SK-N-SH treated with all-trans-retinoic acid at 6 μM for 48 hours (cell line): ENCODE data around the gene EPB41L2.

Experiments used
- ATAC-seq: fragments of 200-7000 bp; cut with Tn5 transposase; 3 replicates; pipeline ENCODE4 v1.9.1; 2020; ENCODE audit warnings: mild to moderate bottlenecking, moderate library complexity
- ARNTL ChIP-seq: fragments of 450-650 bp; formaldehyde crosslinking; IDR thresholded peaks from 2 replicates; pipeline ENCODE4 v1.5.0; 2020; ENCODE audit warnings: low read depth, mild to moderate bottlenecking, moderate library complexity, borderline replicate concordance
- BACH2 ChIP-seq: fragments of 250-450 bp; sonication (Bioruptor Pico); IDR thresholded peaks from 2 replicates; pipeline ENCODE4 v1.9.0; 2021; ENCODE audit warnings: mild to moderate bottlenecking, borderline replicate concordance
- CREB5 ChIP-seq: fragments of 250-450 bp; sonication (Bioruptor Pico); IDR thresholded peaks from 2 replicates; pipeline ENCODE4 v1.5.1; 2020; ENCODE audit warnings: low read depth, mild to moderate bottlenecking, moderate library complexity
- CSDC2 ChIP-seq: fragments of 250-450 bp; sonication (Bioruptor Pico); IDR thresholded peaks from 2 replicates; pipeline ENCODE4 v1.5.0; 2020; ENCODE audit warnings: mild to moderate bottlenecking, moderate library complexity
- CSRNP3 ChIP-seq: fragments of 250-450 bp; sonication (Bioruptor Pico); IDR thresholded peaks from 2 replicates; pipeline ENCODE4 v1.5.1; 2021; ENCODE audit warnings: mild to moderate bottlenecking, moderate library complexity
- ESRRG ChIP-seq: fragments of 250-450 bp; sonication (Bioruptor Pico); IDR thresholded peaks from 2 replicates; pipeline ENCODE4 v1.6.1; 2021; ENCODE audit warnings: mild to moderate bottlenecking
- GLIS3 ChIP-seq: fragments of 250-450 bp; sonication (Bioruptor Pico); IDR thresholded peaks from 2 replicates; pipeline ENCODE4 v1.5.0; 2020; ENCODE audit warnings: mild to moderate bottlenecking, moderate library complexity
- ISL1 ChIP-seq: fragments of 250-450 bp; sonication (Bioruptor Pico); IDR thresholded peaks from 2 replicates; pipeline ENCODE4 v2.1.2; 2022; ENCODE audit warnings: mild to moderate bottlenecking, moderate library complexity
- OSR1 ChIP-seq: fragments of 250-450 bp; sonication (Bioruptor Pico); IDR thresholded peaks from 2 replicates; pipeline ENCODE4 v1.8.0; 2022; ENCODE audit warnings: moderate library complexity, mild to moderate bottlenecking, inconsistent platforms
- PATZ1 ChIP-seq: fragments of 250-450 bp; sonication (Bioruptor Pico); IDR thresholded peaks from 2 replicates; pipeline ENCODE4 v1.8.0; 2020; ENCODE audit warnings: mild to moderate bottlenecking, moderate library complexity, borderline replicate concordance
- POU6F1 ChIP-seq: fragments of 250-450 bp; sonication (Bioruptor Pico); IDR thresholded peaks from 2 replicates; pipeline ENCODE4 v1.8.0; 2021; ENCODE audit warnings: low read depth, mild to moderate bottlenecking, moderate library complexity, borderline replicate concordance
- RARB ChIP-seq: fragments of 250-450 bp; sonication (Bioruptor Pico); IDR thresholded peaks from 2 replicates; pipeline ENCODE4 v1.8.0; 2021; ENCODE audit warnings: mild to moderate bottlenecking, moderate library complexity
- SNAI2 ChIP-seq: fragments of 250-450 bp; sonication (Bioruptor Pico); IDR thresholded peaks from 2 replicates; pipeline ENCODE4 v1.5.0; 2020; ENCODE audit warnings: mild to moderate bottlenecking, moderate library complexity
- TCF4 ChIP-seq: fragments of 250-450 bp; sonication (Bioruptor Pico); IDR thresholded peaks from 2 replicates; pipeline ENCODE4 v1.8.0; 2021; ENCODE audit warnings: mild to moderate bottlenecking, moderate library complexity, borderline replicate concordance
- TSHZ2 ChIP-seq: fragments of 250-450 bp; sonication (Bioruptor Pico); IDR thresholded peaks from 2 replicates; pipeline ENCODE4 v1.5.0; 2020; ENCODE audit warnings: mild to moderate bottlenecking, moderate library complexity
- ZC3H10 ChIP-seq: fragments of 250-450 bp; sonication (Bioruptor Pico); IDR thresholded peaks from 2 replicates; pipeline ENCODE4 v1.5.1; 2021; ENCODE audit warnings: mild to moderate bottlenecking, moderate library complexity
- ZFP3 ChIP-seq: fragments of 250-450 bp; sonication (Bioruptor Pico); IDR thresholded peaks from 2 replicates; pipeline ENCODE4 v1.5.0; 2020; ENCODE audit warnings: mild to moderate bottlenecking, moderate library complexity
- ZFP30 ChIP-seq: fragments of 450-650 bp; formaldehyde crosslinking; IDR thresholded peaks from 2 replicates; pipeline ENCODE4 v1.5.0; 2022; ENCODE audit warnings: mild to moderate bottlenecking, moderate library complexity
- ZNF565 ChIP-seq: fragments of 450-650 bp; formaldehyde crosslinking; conservative IDR thresholded peaks from 2 replicates; pipeline ENCODE4 v1.5.0; 2020; ENCODE audit warnings: low read depth, mild to moderate bottlenecking, moderate library complexity
- ZNF70 ChIP-seq: fragments of 450-650 bp; formaldehyde crosslinking; IDR thresholded peaks from 2 replicates; pipeline ENCODE4 v1.5.0; 2020; ENCODE audit warnings: mild to moderate bottlenecking, moderate library complexity
- ZNF8 ChIP-seq: fragments of 450-650 bp; formaldehyde crosslinking; IDR thresholded peaks from 2 replicates; pipeline ENCODE4 v1.5.0; 2020; ENCODE audit warnings: mild to moderate bottlenecking, moderate library complexity

Gene EPB41L2

GRCh38 chr6:130946076-130946475 is 117.0 kb downstream of the EPB41L2 start:
- no peak for ATAC-seq
- no peak for TF ChIP-seq SNAI2
- no peak for TF ChIP-seq ZFP3 (CRISPR knock-in tag)
- TF ChIP-seq ARNTL (CRISPR knock-in tag), result no peak
- no peak for TF ChIP-seq ZFP30 (CRISPR knock-in tag)
- TF ChIP-seq PATZ1 (CRISPR knock-in tag), result no peak
- TF ChIP-seq TSHZ2, result no peak
- no peak for TF ChIP-seq CSRNP3 (CRISPR knock-in tag)
- TF ChIP-seq ZNF8 (CRISPR knock-in tag), result no peak
- no peak for TF ChIP-seq ESRRG (CRISPR knock-in tag)
- no peak for TF ChIP-seq ISL1 (CRISPR knock-in tag)
- TF ChIP-seq OSR1 (CRISPR knock-in tag), result no peak
- no peak for TF ChIP-seq GLIS3 (CRISPR knock-in tag)
- no peak for TF ChIP-seq CREB5
- TF ChIP-seq ZC3H10 (CRISPR knock-in tag), result no peak
- no peak for TF ChIP-seq TCF4 (CRISPR knock-in tag)
- TF ChIP-seq RARB (CRISPR knock-in tag), result no peak
- no peak for TF ChIP-seq BACH2 (CRISPR knock-in tag)
- no peak for TF ChIP-seq ZNF70 (CRISPR knock-in tag)
- no peak for TF ChIP-seq POU6F1
- TF ChIP-seq CSDC2 (CRISPR knock-in tag), result no peak

GRCh38 chr6:130945401-130945919 is 117.6 kb downstream of the EPB41L2 start:
- no peak for ATAC-seq
- no peak for TF ChIP-seq CSRNP3 (CRISPR knock-in tag)
- no peak for TF ChIP-seq POU6F1
- TF ChIP-seq ZNF8 (CRISPR knock-in tag), result no peak
- no peak for TF ChIP-seq ZNF565
- TF ChIP-seq ARNTL (CRISPR knock-in tag), result no peak
- TF ChIP-seq ESRRG (CRISPR knock-in tag), result no peak
- TF ChIP-seq ZFP30 (CRISPR knock-in tag), result no peak
- no peak for TF ChIP-seq CREB5
- no peak for TF ChIP-seq TCF4 (CRISPR knock-in tag)
- no peak for TF ChIP-seq ZNF70 (CRISPR knock-in tag)
- no peak for TF ChIP-seq PATZ1 (CRISPR knock-in tag)
- TF ChIP-seq RARB (CRISPR knock-in tag), result no peak
